B cell (primary cell): Measurements from ENCODE around the gene ZNF835. TPM values are rescaled to one million over a fixed set of nuclear protein-coding genes. Genes with fewer than 3 reads are reported as not detected.

Source experiments
- ATAC-seq: fragments of 200-7000 bp; cut with Tn5 transposase; one replicate; pipeline ENCODE4 v1.10.0; 2021; ENCODE audit warnings: low read depth, mild to moderate bottlenecking, moderate number of reproducible peaks, moderate library complexity
- CTCF ChIA-PET: fragments of 350-600 bp; sonication (Branson Sonifier 250); formaldehyde crosslinking; loops from one replicate; lab custom pipeline; 2021; ENCODE audit warnings: antibody characterized with exemption, inconsistent platforms; lab: Charles Lee
- POLR2A ChIA-PET: fragments of 350-600 bp; sonication (Branson Sonifier 250); formaldehyde crosslinking; loops from one replicate; lab custom pipeline; 2021; ENCODE audit warnings: antibody characterized with exemption; lab: Charles Lee
- DNase-seq: peaks from one replicate; pipeline ENCODE4 v3.0.0; 2013
- H2AFZ ChIP-seq: 2 replicates; pipeline ENCODE4 v1.6.1; 2012; ENCODE audit warnings: mild to moderate bottlenecking, low read depth, low read length; ENCODE audit not compliant: insufficient read depth, poor library complexity, severe bottlenecking
- H3K27ac ChIP-seq, 2 donors: 1 replicate in 1 of 2; 2 replicates in 1 of 2; pipeline ENCODE4 v1.5.1; 2012 to 2013; ENCODE audit warnings: low read length in 2 of 2, mild to moderate bottlenecking in 2 of 2, moderate library complexity in 1 of 2
- H3K27me3 ChIP-seq, 4 experiments: fragments of 200-600 bp in 1 of 4; sonication (generic) in 1 of 4; replicated peaks in 1 of 4; 1 replicate in 2 of 4; 2 replicates in 2 of 4; pipeline versions ENCODE4 v1.6.1 to v1.7.0; 2013 to 2016; ENCODE audit warnings: low read length in 3 of 4, mild to moderate bottlenecking in 2 of 4, mixed read lengths in 1 of 4, moderate library complexity in 1 of 4; ENCODE audit not compliant: insufficient read depth in 4 of 4, control insufficient read depth in 3 of 4; ENCODE audit errors: control extremely low read depth in 1 of 4
- H3K36me3 ChIP-seq, 2 experiments: replicated peaks in 1 of 2; 1 replicate in 1 of 2; 2 replicates in 1 of 2; pipeline versions ENCODE4 v1.6.1 to v1.7.1; 2013; ENCODE audit warnings: low read length in 1 of 2; ENCODE audit not compliant: insufficient read depth in 2 of 2, control insufficient read depth in 1 of 2; ENCODE audit errors: control extremely low read depth in 1 of 2, extremely low read depth in 1 of 2
- H3K4me1 ChIP-seq, 2 donors: fragments of 200-600 bp in 1 of 2; sonication (generic) in 1 of 2; 1 replicate in 1 of 2; 2 replicates in 1 of 2; pipeline versions ENCODE4 v1.5.1 to v1.6.1; 2013 to 2017; ENCODE audit warnings: low read length in 2 of 2; ENCODE audit not compliant: control insufficient read depth in 2 of 2, insufficient read depth in 2 of 2
- H3K4me2 ChIP-seq: replicated peaks from 2 replicates; pipeline ENCODE3; 2012; ENCODE audit warnings: mild to moderate bottlenecking, low read depth, low read length; ENCODE audit not compliant: poor library complexity, severe bottlenecking
- H3K4me3 ChIP-seq, 5 experiments: fragments of 200-600 bp in 1 of 5; sonication (generic) in 1 of 5; 1 replicate in 3 of 5; 2 replicates in 2 of 5; pipeline versions ENCODE4 v1.5.1 to v1.7.0; 2011 to 2016; ENCODE audit warnings: low read length in 4 of 5, mild to moderate bottlenecking in 4 of 5, low read depth in 2 of 5, control low read depth in 1 of 5, moderate library complexity in 1 of 5; ENCODE audit not compliant: insufficient read depth in 1 of 5; ENCODE audit errors: control extremely low read depth in 1 of 5, extremely low read depth in 1 of 5
- H3K79me2 ChIP-seq: fragments of 200-600 bp; sonication (generic); one replicate; pipeline ENCODE4 v1.6.0; 2016; ENCODE audit warnings: low read length; ENCODE audit not compliant: control insufficient read depth, insufficient read depth
- H3K9ac ChIP-seq: fragments of 200-600 bp; sonication (generic); 2 replicates; pipeline ENCODE4 v1.6.1; 2017; ENCODE audit warnings: mild to moderate bottlenecking, low read length, moderate library complexity
- H3K9me3 ChIP-seq, 3 donors: one replicate each; pipeline versions ENCODE4 v1.6.1 to v1.7.1; 2013; ENCODE audit warnings: low read length in 2 of 3; ENCODE audit not compliant: control insufficient read depth in 2 of 3, insufficient read depth in 1 of 3; ENCODE audit errors: control extremely low read depth in 1 of 3
- H4K20me1 ChIP-seq: 2 replicates; pipeline ENCODE4 v1.6.0; 2012; ENCODE audit warnings: mild to moderate bottlenecking, low read length; ENCODE audit not compliant: insufficient read depth, control insufficient read depth, poor library complexity, severe bottlenecking
- H3K27ac Mint-ChIP-seq: one replicate; pipeline ENCODE4 v1.8.0; 2021; ENCODE audit warnings: mixed read lengths
- H3K27me3 Mint-ChIP-seq: one replicate; pipeline ENCODE4 v1.8.0; 2021; ENCODE audit warnings: mixed read lengths
- H3K4me1 Mint-ChIP-seq: one replicate; pipeline ENCODE4 v1.8.0; 2021; ENCODE audit warnings: mixed read lengths
- H3K4me3 Mint-ChIP-seq: one replicate; pipeline ENCODE4 v1.8.0; 2021; ENCODE audit warnings: mixed read lengths
- H3K9me3 Mint-ChIP-seq: one replicate; pipeline ENCODE4 v1.8.0; 2022; ENCODE audit warnings: mixed read lengths; ENCODE audit not compliant: insufficient read depth
- EZH2 ChIP-seq: IDR thresholded peaks from 2 replicates; pipeline ENCODE4 v1.6.1; 2012; ENCODE audit warnings: borderline replicate concordance, low read depth, mild to moderate bottlenecking, moderate library complexity, low read length; ENCODE audit not compliant: insufficient read depth, poor library complexity, severe bottlenecking
- WGBS: methylation state at CpG from one replicate; pipeline ENCODE4 v1.1.5; 2013; ENCODE audit warnings: missing lambda C conversion rate; ENCODE audit not compliant: insufficient coverage; 5-methylcytosine and 5-hydroxymethylcytosine counted together
- intact Hi-C: fragments of 100-400 bp; cut with micrococcal nuclease; formaldehyde crosslinking; loops from one replicate; pipeline ENCODE4 v1.10.0; 2022
- polyA plus RNA-seq: library from polyadenylated mRNA; depleted of rRNA; stranded (reverse); fragments of >200 nt; gene quantifications from 2 replicates; pipeline ENCODE4 v1.2.3, GENCODE V29; 2012
- total RNA-seq, 2 donors: library from RNA; stranded (reverse); fragments of 120-200 nt in 1 of 2; gene quantifications; 1 replicate in 1 of 2; 2 replicates in 1 of 2; pipeline versions ENCODE4 v1.2.3 to v1.2.4, GENCODE V29; 2013 to 2022
- TF ChIP-seq, protein P1 (sequence below): fragments of 200-600 bp; IDR thresholded peaks from one replicate; pipeline ENCODE4 v1.8.0; 2022; ENCODE audit warnings: antibody characterized with exemption, mild to moderate bottlenecking

The ZNF835 gene
- total and polyA plus RNA-seq, 2 donors (not counting 1 experiment from before 2014, with no cell fraction given): 4.3 to 7.0 TPM

DNA sequence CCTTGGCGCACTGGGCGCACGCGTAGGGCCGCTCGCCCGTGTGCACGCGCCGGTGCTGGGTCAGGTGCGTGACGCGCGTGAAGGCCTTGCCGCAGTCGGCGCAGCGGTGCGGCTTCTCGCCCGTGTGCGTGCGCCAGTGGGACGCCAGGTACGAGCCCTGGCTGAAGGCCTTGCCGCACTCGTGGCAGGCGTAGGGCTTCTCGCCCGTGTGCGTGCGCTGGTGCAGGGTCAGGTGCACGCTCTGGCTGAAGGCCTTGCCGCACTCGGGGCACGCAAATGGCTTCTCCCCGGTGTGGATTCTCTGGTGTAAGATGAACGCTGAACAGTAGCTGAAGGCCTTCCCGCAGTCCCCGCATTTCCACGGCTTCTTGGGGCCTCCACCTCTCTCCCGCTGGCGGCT lies 7.0 kb downstream of the ZNF835 start:
- no peak for ATAC-seq
- intact Hi-C loops: no loop called here
- Histone ChIP-seq H4K20me1 (no peaks in the 10 kb centered on the region), H3K79me2 (no peaks in the 10 kb centered on the region), H3K4me2 (no peak overlapping the region), H3K27me3 (no peaks in the 10 kb centered on the region), H2AFZ (no peak overlapping the region), H3K36me3 (no peaks in the 10 kb centered on the region), H3K4me1 (peaks cover 0 to 4% of the 10 kb centered on the region in 2 donors), H3K4me3 (no peak overlapping the region), H3K9ac (no peak overlapping the region), H3K9me3 (peaks cover 0 to 87% (median 6%) of the 10 kb centered on the region in 3 donors), H3K27ac (no peak overlapping the region)
- Mint-ChIP-seq H3K4me1 (peaks cover 1% of the 10 kb centered on the region), H3K4me3 (no peak overlapping the region), H3K27me3 (no peaks in the 10 kb centered on the region), H3K27ac (no peak overlapping the region), H3K9me3 (no peaks in the 10 kb centered on the region)
- WGBS: 98% methylated on average over 43 of the region's 43 CpGs
- ChIA-PET CTCF (no interaction called here), POLR2A (no interaction called here)
- TF ChIP-seq, protein P1, sequence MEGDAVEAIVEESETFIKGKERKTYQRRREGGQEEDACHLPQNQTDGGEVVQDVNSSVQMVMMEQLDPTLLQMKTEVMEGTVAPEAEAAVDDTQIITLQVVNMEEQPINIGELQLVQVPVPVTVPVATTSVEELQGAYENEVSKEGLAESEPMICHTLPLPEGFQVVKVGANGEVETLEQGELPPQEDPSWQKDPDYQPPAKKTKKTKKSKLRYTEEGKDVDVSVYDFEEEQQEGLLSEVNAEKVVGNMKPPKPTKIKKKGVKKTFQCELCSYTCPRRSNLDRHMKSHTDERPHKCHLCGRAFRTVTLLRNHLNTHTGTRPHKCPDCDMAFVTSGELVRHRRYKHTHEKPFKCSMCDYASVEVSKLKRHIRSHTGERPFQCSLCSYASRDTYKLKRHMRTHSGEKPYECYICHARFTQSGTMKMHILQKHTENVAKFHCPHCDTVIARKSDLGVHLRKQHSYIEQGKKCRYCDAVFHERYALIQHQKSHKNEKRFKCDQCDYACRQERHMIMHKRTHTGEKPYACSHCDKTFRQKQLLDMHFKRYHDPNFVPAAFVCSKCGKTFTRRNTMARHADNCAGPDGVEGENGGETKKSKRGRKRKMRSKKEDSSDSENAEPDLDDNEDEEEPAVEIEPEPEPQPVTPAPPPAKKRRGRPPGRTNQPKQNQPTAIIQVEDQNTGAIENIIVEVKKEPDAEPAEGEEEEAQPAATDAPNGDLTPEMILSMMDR: no peak
- no peak for TF ChIP-seq EZH2
- DNase-seq: no peak

DNA sequence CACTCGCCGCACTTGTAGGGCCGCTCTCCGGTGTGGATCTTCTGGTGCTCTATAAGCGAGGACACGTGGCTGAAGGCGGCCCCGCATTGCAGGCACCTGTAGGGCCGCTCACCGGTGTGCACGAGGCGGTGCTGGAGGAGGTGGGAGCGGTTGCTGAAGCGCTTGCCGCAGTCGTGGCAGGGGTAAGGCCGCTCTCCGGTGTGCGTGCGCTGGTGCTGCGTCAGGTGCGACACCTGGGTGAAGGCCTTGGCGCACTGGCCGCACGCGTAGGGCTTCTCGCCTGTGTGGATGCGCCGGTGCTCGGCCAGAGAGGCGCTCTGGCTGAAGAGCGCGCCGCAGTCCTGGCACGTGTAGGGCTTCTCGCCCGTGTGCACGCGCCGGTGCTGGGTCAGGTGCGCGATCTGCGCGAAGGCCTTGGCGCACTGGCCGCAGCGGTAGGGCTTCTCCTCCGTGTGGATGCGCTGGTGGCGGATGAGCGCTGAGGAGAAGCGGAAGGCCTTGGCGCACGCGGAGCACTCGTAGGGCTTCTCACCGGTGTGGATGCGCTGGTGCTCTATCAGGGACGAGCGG lies 7.5 kb downstream of the ZNF835 start:
- peaks cover 0 to 89% (median 6%) of the 10 kb centered on the region in 3 donors for H3K9me3 ChIP-seq
- WGBS: 97% methylated on average over 60 of the region's 60 CpGs
- H4K20me1 ChIP-seq: no peaks in the 10 kb centered on the region
- no peak for DNase-seq
- Mint-ChIP-seq H3K27me3 (no peaks in the 10 kb centered on the region), H3K27ac (no peak overlapping the region), H3K9me3 (peaks cover 4% of the 10 kb centered on the region), H3K4me3 (no peak overlapping the region), H3K4me1 (peaks cover 1% of the 10 kb centered on the region)
- no peak for TF ChIP-seq EZH2
- TF ChIP-seq, protein P1: no peak
- H3K27me3 ChIP-seq: no peaks in the 10 kb centered on the region
- ChIA-PET CTCF (no interaction called here), POLR2A (no interaction called here)
- peaks cover 0 to 4% of the 10 kb centered on the region in 2 donors for H3K4me1 ChIP-seq
- H2AFZ ChIP-seq: no peak overlapping the region
- no peak overlapping the region for H3K4me3 ChIP-seq
- no peak overlapping the region for H3K9ac ChIP-seq
- no peak overlapping the region for H3K27ac ChIP-seq
- H3K4me2 ChIP-seq: no peak overlapping the region
- no peaks in the 10 kb centered on the region for H3K79me2 ChIP-seq
- no peaks in the 10 kb centered on the region for H3K36me3 ChIP-seq
- intact Hi-C loops: no loop called here
- no peak for ATAC-seq
